GM21515 (cell line): ENCODE results near the gene SLC7A1.

Source experiments
- ATAC-seq: cut with Tn5 transposase; IDR thresholded peaks from one replicate; pipeline ENCODE4 v1.9.1; 2021; ENCODE audit not compliant: unreplicated experiment

The SLC7A1 gene

DNA sequence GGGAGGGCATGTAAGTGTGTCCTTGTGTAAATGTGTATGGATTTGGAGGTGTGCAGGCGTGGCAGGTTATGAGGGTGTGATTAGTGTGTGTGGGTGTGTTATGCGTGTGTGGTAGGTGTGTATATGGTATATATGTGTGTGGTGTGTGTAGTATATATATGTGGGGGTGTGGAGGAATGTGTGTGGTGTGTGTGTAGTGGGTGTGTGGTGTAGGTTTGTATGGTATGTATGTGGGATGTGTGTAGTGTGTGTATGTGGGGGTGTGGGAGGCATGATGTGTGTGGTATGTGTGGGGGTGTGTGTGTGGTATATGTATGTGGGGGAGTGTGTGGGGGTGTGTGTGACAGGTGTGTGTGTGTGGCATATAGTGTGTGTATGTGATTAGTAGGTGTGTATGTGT is 104.2 kb downstream of the SLC7A1 start:
- no peak for ATAC-seq

DNA sequence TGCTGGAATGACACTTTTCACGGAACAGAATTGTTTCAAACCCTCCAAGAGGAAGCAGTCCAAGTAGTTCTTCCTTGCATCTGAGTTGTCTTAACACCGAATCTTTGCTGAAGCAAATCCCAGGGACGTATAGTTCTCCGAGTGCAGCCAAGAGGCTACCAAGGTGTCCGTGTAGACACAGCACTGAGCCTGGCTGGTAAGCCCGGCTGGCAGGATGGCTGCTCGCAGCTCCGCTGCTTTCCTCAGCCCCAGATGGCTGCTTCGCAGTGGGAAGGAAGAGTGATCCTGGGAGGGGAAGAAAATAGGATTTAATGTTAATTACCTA is 105.0 kb downstream of the SLC7A1 start:
- ATAC-seq = no peak

DNA sequence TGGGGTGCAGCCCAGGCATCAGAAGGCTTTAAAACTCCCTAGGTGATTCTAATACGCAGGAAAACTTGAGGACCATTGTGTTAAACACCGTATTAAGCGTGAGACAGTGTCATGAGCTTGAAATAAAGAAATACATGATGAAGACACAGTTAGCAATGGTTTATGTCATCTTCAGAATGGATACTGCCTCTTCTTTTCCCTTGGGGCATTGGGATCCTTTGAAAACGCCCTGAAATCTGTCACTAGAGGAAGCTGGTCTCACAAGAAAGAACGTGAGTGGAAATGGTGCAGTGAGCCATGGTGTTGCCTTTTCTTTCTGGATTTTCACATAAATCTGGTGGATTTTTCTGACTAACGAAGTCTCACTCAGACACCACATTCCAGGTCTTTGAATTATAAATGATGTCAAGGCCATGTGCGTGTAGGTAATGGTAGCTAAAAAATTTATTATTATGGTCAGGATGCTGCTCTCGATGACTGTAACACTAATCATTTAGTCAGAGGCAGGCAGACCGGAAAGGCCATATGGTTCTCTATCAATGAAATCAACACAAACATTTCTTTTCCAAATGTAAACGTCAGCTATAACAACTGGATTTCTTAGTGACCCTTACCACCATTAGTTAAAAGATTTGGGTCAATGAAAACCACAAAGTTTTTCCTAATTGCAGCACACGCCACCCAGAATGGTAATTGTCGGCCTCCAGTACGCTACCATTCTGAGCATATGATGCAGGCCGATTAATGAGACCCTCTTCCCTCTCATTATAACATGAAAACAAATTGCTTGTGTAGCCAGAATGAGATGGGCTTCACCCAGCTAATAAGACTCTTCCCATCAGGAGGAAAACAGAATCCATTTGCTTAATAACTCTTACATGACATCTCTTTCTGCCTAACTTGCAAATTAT is 105.6 kb downstream of the SLC7A1 start:
- no peak for ATAC-seq

DNA sequence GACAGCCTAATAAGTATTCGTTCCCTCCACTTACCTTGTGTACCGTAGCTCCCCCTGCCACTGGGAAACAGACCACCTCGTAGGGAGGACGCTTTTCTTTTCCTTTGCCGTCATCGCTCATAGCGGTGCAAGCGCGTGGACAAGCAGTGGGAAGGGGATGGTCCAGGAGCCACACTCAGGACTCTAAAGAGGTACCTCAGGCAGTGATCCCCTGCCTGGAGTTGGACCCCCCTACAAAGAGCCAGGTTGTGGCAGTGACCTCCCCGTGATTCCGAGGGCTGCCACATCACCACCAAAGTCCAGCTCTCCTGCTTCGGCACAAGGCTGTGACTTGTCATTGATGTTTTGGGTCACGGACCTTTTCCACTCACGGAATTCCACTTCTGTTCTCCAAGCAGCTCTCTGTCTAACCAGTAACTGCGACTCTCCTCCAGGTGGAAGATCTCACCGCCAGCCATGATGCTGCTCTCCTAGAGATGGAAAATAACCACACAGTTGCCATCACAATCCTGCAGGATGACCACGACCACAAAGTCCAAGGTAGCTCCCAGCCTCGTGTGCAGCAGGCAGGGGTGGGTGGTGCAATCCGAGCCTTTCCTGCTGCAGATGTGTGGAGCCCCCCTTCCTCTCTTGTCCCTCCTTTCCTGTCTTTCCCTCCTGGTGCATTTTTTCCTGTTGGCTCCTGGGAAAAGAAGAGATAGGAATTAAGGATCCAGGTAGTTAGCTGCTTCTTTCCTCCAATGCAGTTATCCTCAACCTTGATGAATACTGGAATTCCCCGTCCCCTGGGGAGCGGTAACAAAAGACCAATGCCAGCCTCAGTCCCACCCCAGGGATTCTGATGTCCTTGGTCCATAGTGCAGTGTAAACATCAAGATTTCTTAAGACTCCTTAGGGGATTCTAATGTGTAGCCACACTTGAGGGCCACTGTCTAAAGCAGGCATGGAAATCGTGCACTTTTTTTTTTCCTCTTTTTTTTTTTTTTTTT is 107.7 kb downstream of the SLC7A1 start:
- no peak for ATAC-seq

DNA sequence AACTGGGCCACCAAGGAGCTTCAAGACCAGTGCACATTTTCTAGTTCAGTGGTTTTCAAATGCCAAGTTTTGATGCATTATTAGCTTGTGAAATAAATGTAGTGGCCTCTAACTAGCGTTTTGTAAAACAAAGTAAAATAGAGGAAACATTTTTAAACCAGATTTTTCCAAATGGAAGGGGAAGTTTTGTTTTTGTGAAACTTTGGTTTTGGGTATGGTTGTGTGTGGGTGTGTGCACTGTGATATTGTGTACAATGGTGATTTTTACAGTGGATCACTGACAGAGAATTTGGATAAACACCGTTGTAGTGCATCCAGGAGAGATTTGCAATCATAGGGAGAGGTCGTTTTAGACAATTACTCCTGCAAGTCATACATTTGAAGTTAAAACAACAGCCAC is 108.9 kb downstream of the SLC7A1 start:
- no peak for ATAC-seq

DNA sequence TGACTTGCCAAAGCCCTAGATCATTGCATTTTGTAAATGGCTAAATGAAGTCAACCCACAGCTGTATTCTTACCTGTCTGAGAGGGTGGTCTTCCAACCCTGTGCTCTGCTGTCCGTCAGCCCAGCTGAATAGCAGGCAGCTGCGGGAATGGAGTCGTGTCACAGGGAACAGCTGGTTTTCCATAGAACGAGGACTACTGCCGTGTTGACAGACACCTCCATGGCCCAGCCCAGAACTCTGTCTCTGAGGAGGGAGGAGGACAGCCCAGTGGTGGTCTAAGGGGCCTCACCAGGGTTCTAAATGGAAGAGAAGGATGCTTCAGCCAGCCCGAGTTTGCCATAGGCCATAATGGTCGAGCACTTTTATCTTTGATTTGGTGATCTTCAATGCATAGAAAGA is 110.7 kb downstream of the SLC7A1 start:
- ATAC-seq = no peak

DNA sequence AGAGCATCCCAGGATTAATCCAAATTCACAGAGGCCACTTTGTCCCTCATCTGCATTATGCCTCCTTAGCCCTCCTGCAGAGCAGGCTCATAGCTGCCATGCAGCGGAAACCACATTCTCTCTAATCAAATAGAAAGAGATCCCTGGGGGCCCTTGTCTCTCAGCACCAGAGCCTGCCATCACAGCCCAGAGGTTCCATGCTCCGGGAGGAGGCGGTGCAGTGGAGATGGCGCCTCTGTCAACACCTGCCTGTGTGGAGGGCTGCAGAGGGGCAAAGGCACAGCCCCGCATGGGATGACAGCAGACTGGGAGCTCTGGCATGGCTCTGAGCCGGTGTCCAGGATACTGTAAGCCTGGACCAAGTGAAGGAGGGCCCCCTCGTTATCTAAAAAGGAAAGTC is 111.3 kb downstream of the SLC7A1 start:
- ATAC-seq = no peak

DNA sequence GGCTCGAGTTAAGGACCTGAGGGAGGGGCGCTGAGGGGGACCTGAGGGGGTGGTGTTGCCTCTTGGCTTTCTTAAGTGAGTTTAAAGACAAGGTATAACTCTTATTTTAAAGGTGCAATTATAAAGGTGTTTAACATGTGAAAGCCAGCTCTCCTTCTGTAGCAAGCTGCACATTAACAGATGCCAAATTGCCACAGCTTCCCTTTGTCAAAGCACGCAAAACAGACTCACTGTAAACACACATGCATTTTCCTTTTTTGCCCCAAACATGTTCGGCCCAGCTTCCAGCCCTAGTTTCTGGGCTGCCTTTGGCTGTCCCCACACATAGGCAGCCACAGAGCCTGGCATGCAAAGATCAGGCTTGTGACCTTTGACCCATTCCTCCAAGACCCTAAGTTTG is 111.9 kb downstream of the SLC7A1 start:
- no peak for ATAC-seq

DNA sequence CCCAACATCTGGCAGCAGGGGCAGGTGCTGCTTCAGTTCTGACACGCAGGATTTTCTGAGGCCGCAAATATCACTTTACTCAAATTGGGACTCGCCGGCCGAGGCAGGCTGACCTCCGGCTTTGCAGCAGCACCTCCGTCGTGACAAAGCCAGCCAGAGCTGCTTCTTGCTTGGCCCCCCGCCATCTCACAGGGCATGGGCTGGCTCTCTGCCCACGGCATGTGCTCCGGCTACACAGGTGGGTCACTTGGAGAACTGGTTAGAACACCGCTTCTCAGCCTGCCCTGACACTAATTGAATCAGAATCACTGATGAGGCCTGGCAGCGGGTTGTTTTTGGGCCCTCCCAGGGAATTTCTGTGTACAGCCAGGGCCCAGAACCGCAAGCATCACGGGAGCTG is 112.3 kb downstream of the SLC7A1 start:
- no peak for ATAC-seq

DNA sequence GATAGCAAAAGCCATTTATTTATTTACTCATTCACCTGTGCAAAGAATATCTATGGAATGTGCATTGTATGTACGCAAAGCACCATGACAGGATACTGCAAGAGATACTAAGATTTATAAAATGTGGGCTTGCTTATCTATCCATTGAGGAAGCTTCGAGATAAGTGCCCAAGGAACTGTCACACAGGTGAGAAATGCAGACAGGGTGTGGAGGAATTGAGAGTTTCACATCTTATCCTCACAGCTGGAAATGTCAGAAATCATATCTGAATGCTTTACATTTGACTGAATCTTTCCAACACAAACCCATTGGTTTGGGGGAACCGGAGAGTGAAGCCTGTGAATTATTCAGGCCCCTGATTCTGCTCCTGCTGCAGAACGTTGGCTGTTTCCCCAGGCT is 113.0 kb downstream of the SLC7A1 start:
- no peak for ATAC-seq

DNA sequence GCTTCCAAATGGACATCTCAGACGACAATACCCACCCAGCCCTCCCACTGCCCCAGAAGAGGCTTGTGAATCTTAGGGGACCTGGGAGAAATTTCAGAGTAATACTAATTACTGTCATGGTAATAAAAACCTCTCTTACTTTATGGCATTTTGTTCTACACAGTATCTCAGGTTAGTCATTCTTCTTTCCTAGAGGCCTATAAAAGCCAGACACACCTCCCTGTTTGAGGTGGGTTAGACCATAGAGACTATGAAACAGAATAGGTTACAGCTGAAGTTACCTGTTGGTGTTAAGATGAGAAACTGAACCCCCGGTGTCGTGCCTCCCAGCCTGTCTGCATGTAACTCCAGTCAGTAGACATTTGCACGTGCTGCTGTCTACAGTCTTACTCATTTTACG is 113.9 kb downstream of the SLC7A1 start:
- ATAC-seq = no peak

DNA sequence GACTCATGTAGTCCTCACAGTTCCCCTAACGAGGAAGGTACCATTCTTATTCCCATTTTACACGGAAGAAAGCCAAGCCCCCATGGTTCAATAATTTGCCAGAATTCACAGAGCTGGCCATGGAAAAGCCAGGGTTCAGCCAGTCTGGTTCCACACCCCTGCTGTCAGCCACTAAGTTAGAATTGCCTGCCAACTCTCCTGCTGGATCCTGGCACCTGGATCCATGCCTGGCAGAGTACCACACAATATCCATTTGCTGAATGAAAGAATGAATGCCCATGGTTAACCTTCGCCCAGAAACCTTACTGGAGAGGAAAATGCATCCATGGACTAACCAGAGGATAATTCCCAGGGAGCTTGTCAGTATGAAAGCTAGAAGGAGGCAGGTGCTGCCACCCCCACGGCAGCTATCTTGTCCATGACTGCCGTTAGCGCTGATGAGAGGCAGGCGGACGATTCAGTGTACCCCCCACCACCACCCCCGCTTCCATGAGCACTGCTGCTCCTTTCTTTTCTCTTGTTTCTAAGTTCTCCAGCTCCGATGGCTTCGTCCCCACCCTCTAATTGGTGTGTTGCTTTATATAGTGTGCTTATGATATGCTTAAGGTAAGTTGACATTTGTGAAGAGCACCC is 114.5 kb downstream of the SLC7A1 start:
- no peak for ATAC-seq

DNA sequence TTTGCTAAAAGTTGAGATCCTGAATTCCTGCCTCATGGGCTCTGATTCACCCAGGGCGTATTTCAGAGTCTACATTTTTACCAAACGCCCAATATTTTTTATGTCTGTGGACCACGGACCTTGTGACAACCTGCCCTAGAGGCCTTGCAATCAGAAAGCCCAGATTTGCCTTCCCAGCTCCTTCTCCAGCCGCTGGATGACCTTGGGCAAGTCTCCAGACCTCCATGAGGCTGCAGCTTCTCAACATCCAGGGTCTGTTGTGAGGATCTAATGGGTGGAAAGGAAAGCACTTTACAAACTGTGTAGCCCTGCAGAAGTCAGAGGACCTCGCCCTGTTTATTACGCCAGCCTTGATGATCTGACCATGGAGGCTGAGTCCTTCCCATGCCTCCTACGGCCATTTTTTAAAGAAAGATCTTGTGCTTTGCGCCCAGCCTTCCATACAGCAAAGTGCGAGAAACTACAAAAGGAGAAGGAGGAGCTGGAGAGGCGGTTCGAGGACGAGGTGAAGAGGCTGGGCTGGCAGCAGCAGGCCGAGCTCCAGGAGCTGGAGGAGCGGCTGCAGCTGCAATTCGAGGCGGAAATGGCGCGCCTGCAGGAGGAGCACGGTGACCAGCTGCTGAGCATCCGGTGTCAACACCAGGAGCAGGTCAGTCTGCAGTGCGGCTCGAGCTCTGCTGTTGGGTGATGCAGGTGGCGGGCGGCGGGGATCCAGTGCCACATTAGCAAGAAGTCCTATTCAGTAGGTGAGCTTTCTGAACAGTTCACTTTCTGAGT is 115.6 kb downstream of the SLC7A1 start:
- no peak for ATAC-seq

DNA sequence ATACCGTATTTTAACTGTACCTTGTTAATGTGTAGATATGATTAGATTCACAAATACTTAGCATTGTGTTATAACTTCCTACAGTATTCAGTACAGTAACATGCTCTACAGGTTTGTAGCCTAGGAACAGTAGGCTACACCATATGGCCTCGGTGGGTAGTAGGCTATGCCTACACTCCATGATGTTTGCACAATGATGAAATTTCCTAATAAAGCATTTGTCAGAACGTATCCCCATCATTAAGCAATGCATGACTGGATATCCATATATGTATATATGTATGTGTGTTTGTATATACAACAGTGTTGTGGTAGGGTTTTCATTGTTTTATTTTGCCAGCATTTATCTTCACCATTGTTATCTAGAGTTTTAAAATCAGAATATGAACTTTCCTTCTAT is 119.4 kb downstream of the SLC7A1 start:
- ATAC-seq = no peak

DNA sequence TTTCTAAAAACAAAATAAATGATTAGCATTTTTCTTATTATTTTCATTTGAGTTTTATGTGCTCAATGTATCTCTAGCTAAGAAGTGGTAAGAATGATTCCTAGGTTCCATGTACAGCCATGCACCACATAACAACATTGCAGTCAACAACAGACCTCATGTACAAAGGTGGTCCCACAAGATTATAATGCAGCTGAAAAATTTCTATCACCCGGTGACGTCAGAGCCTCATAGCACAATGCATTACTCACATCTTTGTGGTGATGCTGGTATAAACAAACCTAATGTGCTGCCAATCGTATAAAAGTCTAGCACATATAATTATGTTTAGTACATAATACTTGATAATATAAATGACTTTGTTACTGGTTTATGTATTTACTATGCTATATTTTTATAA is 120.5 kb downstream of the SLC7A1 start:
- no peak for ATAC-seq

DNA sequence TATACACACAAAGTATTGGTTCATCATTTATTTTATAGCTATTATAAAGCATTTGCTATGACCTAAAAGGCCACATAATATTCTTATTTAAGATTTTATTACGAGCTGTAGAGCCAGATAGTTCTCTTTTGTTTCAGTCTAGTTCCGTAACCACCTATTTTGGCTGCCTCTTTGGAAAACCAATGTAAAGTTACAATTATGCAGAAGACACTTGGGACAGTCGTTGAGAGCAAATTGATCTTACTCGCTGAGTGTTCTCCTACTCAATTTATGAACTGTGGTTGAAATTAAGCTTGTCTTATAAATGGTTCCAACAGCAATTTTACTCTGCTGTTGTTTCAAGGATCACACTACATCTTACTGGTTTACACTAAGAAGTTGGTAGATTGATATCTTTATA is 122.3 kb downstream of the SLC7A1 start:
- ATAC-seq = no peak

DNA sequence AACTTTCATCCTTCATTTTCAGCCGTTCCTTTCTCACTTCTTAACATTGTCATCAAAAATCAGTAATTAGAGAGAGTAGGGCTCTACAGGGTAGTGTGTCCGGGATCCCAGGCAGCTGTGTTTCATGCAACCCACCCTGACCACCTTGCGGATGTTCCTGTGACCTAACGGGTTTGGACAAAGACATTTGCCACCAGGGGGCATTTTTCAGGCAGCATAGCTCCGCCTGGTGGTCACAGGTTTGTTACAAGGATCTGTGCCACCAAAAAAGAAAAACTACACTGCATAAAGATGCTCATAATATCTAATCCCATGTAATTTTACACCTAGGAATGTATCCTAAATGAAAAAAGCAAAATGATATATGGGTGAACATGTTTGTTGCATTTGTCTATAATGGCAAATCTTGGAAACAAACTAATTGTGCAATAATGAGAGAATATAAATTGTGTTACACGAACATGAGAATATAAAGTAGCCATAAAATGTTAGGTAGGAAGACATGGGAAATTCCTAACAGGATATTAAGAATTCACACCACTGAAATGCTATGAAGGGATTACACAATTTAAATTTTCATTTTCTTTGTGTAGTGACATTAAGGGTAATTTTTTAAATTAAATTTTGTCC is 123.0 kb downstream of the SLC7A1 start:
- ATAC-seq = no peak

DNA sequence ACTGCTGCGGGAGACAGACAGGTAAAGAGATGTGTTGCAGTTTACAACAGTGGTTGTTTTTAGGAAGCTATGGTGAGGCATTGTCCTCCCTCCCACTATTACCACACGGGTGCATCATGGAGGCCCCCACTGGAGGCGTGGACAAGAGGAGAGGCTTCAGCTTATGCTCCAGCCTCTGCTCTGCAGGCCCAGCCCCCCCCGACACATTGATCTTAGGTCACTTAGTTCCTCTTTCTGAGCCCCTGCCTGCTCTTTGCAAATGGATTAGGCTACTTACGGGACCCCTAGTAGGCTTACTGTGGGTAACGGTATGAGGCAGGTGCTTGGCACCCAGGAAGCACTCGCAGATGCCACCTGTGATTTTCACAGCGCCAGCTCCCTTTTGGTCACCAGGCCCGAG is 123.9 kb downstream of the SLC7A1 start:
- ATAC-seq = no peak

DNA sequence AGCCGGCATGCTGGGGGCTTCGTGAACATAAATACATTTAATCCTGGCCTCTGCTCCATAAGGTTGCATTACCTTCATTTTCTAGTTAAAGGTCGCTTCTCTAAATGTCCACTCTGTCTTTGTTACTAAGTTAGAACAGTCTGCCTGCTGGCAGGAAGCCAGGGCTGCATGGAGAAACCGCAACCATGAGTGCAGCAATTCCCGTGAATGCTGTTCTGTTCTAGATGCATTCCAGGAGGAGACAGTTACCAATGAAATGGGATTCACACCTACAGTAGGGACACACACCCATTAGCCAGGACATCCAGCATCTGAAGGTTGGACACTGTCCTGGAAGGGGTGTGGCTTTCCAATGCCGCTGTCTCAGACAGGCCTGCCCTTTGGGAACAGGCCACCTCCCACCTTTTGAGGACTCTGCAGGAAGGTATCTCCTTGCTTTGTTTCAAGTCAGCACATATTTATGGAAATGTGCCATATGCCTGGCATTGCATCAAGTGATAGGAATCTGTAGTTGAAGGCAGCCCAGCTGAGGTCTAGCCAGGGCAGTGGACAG is 129.7 kb downstream of the SLC7A1 start:
- no peak for ATAC-seq

DNA sequence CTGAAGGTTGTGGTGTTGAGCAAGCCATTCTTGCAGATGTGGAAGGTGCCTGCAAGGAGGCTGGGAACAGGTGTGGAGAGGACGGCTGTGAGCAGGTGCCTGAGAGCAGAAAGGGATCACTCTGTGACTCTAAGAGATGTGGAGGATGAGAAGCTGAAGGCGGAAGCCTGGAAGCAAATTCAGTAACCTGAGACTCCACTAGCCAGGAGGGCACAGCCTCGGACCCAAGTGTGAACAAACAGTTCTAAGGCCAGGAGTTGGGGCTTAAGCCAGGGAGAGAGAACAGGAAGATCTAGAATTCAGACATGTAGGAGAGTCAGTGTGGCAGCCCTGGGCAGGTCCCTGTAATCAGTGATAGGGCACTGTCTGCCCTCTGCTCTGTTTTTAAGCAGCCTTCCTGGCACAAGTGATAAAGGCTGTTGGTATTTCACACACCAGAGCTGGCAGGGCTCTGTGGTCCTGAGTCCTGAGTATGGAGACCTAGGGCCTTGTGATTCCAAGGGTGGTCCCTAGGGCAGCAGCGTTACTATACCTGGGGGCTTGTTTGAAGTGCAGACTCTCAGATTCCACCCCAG is 131.3 kb downstream of the SLC7A1 start:
- no peak for ATAC-seq
